ENCODE measurements around the gene ARSA.

Gene ARSA

GRCh38 chr22:50606946-50607658, 20.9 kb downstream of the ARSA start:
- Histone ChIP-seq H3K27ac (no peak overlapping the region), H3K4me1 (ENCODE audit: low read depth, poor library complexity, severe bottlenecking) (no peaks in the 10 kb centered on the region), H3K27me3 (ENCODE audit: insufficient read depth, low read depth) (peaks cover 64% of the 10 kb centered on the region), H4K20me1 (ENCODE audit: insufficient read depth) (no peaks in the 10 kb centered on the region), H3K4me2 (no peak overlapping the region), H3K79me2 (ENCODE audit: insufficient read depth, low read depth) (no peaks in the 10 kb centered on the region), H3K9ac (no peak overlapping the region), H2AFZ (ENCODE audit: low read depth) (no peak overlapping the region), H3K4me3 (IDR thresholded peaks at IDR 0.05; ENCODE audit: insufficient read depth, low read depth, low read length) (no peak overlapping the region), H3K36me3 (ENCODE audit: insufficient read depth) (no peaks in the 10 kb centered on the region)
- TF ChIP-seq, protein P1, sequence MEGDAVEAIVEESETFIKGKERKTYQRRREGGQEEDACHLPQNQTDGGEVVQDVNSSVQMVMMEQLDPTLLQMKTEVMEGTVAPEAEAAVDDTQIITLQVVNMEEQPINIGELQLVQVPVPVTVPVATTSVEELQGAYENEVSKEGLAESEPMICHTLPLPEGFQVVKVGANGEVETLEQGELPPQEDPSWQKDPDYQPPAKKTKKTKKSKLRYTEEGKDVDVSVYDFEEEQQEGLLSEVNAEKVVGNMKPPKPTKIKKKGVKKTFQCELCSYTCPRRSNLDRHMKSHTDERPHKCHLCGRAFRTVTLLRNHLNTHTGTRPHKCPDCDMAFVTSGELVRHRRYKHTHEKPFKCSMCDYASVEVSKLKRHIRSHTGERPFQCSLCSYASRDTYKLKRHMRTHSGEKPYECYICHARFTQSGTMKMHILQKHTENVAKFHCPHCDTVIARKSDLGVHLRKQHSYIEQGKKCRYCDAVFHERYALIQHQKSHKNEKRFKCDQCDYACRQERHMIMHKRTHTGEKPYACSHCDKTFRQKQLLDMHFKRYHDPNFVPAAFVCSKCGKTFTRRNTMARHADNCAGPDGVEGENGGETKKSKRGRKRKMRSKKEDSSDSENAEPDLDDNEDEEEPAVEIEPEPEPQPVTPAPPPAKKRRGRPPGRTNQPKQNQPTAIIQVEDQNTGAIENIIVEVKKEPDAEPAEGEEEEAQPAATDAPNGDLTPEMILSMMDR (conservative IDR thresholded peaks at IDR 0.05; ENCODE audit: low read depth, low read length): no peak

GRCh38 chr22:50606165-50606945, 21.6 kb downstream of the ARSA start:
- Histone ChIP-seq H3K79me2 (ENCODE audit: insufficient read depth, low read depth) (no peaks in the 10 kb centered on the region), H3K27me3 (ENCODE audit: insufficient read depth, low read depth) (peaks cover 63% of the 10 kb centered on the region), H3K4me3 (IDR thresholded peaks at IDR 0.05; ENCODE audit: insufficient read depth, low read depth, low read length) (no peak overlapping the region), H3K36me3 (ENCODE audit: insufficient read depth) (no peaks in the 10 kb centered on the region), H4K20me1 (ENCODE audit: insufficient read depth) (no peaks in the 10 kb centered on the region), H3K9ac (no peak overlapping the region), H3K4me1 (ENCODE audit: low read depth, poor library complexity, severe bottlenecking) (no peaks in the 10 kb centered on the region), H2AFZ (ENCODE audit: low read depth) (no peak overlapping the region), H3K4me2 (no peak overlapping the region), H3K27ac (no peak overlapping the region)
- TF ChIP-seq, protein P1 (conservative IDR thresholded peaks at IDR 0.05; ENCODE audit: low read depth, low read length): no peak

GRCh38 chr22:50605613-50606074, 22.3 kb downstream of the ARSA start:
- H3K4me1 ChIP-seq (ENCODE audit: low read depth, poor library complexity, severe bottlenecking): no peaks in the 10 kb centered on the region
- H3K27ac ChIP-seq: no peak overlapping the region
- H4K20me1 ChIP-seq (ENCODE audit: insufficient read depth): no peaks in the 10 kb centered on the region
- no peak overlapping the region for H3K9ac ChIP-seq
- no peaks in the 10 kb centered on the region for H3K36me3 ChIP-seq (ENCODE audit: insufficient read depth)
- H3K27me3 ChIP-seq (ENCODE audit: insufficient read depth, low read depth): peaks cover 59% of the 10 kb centered on the region
- no peak overlapping the region for H3K4me3 ChIP-seq (IDR thresholded peaks at IDR 0.05; ENCODE audit: insufficient read depth, low read depth, low read length)
- TF ChIP-seq, protein P1 (conservative IDR thresholded peaks at IDR 0.05; ENCODE audit: low read depth, low read length): no peak
- H3K4me2 ChIP-seq: no peak overlapping the region
- no peaks in the 10 kb centered on the region for H3K79me2 ChIP-seq (ENCODE audit: insufficient read depth, low read depth)
- H2AFZ ChIP-seq (ENCODE audit: low read depth): no peak overlapping the region

- Histone ChIP-seq H4K20me1 (ENCODE audit: insufficient read depth) (no peaks in the 10 kb centered on the region), H3K79me2 (ENCODE audit: insufficient read depth, low read depth) (no peaks in the 10 kb centered on the region), H3K4me1 (ENCODE audit: low read depth, poor library complexity, severe bottlenecking) (no peaks in the 10 kb centered on the region), H3K4me3 (IDR thresholded peaks at IDR 0.05; ENCODE audit: insufficient read depth, low read depth, low read length) (no peak overlapping the region), H2AFZ (ENCODE audit: low read depth) (no peak overlapping the region), H3K27me3 (ENCODE audit: insufficient read depth, low read depth) (peaks cover 54% of the 10 kb centered on the region), H3K9ac (no peak overlapping the region), H3K36me3 (ENCODE audit: insufficient read depth) (no peaks in the 10 kb centered on the region), H3K4me2 (no peak overlapping the region), H3K27ac (no peak overlapping the region)
- TF ChIP-seq, protein P1 (conservative IDR thresholded peaks at IDR 0.05; ENCODE audit: low read depth, low read length): no peak
These were observed 22.8 kb downstream of the ARSA start for GRCh38 chr22:50605002-50605612.

All from KMS-11 (cell line).